Embryonic facial prominence (tissue), 1 donor: Measurements from ENCODE around the gene HSPBP1.

Experiments used
- DNase-seq: peaks from one replicate; pipeline ENCODE4 v3.0.0-alpha.2; 2016; ENCODE audit errors: extremely low spot score

HSPBP1 gene

DNA sequence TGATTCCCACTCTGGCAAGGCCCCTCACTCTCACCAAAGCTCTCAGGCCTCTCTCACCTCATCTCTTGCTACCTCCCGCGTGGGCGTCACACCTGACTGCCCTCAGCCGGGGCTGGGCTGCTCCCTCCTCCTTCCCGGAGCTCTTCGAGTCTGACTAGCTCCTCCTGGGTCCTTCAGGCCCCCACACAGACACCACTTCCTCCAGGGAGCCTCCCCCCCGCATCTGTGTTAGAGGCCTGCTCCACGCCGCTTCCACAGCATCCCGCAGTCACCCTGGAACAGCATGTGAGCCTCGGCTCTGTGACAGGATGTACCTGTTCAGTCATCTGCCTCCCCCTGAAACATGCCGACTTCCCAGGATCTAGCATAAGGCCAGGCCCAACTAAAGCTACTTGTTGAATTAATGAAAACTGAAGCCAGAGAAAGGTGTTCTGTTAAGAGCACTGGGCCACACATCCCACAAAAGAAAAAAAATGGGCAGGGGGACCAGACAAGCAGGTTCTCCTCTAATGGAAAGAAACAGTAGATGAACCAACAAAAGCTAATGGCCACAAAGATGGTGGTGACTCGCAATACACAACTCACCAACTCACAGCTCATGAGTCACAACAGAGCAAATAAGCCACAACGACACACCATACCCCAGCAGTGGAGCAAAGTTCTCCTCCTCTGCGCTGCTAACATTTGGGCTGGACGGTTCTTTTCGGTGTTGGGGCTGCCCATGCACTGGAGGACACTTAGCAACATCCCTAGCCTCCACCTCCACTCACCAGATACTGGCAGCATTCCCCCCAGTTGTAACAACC, 24.1 kb downstream of the HSPBP1 start:
- no peak for DNase-seq

DNA sequence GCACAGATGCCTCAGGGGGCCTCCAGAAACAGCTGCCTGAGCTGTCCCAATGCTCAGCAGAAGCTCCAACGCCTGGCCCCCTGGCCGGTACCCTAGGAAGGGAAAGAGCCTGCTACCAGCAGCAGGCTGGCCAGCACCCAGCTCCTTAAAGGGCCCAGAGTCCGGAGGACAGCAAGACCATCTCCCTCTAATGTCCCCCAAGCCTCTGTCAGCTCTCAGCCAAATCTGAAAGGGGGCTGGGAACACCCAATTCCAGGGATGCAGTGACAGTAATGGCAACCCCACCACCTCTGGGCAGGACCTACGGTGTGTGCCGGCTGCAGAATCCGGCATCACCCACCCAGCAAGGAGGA, 25.3 kb downstream of the HSPBP1 start:
- no peak for DNase-seq

DNA sequence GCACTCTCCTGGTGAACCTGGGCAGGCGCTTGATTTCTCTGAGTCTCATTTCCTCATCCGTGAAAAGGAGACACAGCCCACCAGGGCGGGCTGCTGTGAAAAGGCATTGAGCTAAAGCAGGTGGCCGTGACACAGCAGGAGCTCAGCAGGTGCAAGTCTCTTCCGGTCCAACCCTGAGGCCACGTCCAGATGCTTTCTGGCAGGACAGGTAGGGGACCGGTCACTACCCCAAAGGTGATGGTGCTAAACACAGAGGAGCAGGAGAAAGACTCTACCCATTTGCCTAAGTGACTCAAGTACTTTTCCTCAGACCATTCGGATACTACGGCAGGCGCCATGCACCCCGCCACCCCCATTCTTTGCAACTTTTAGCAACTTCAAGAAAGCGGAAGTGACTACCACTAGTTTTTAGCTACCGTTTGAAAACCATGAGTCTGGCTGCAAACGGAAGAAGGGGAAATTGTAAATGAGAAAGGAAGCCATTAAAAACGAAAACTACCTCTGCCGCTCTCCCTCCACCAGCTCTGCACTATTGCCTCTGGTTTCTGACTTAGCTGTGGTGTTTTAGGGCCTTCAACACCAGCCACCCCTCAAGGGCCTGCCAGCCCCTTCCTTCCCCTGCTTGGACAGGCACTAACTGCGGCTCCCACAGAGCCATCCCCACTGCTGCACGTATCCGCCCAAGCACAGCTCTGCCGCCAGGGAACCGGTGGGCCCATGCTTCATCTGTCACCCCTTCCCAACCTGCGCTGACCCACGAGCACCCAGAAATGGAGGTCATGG, 25.9 kb downstream of the HSPBP1 start:
- no peak for DNase-seq

DNA sequence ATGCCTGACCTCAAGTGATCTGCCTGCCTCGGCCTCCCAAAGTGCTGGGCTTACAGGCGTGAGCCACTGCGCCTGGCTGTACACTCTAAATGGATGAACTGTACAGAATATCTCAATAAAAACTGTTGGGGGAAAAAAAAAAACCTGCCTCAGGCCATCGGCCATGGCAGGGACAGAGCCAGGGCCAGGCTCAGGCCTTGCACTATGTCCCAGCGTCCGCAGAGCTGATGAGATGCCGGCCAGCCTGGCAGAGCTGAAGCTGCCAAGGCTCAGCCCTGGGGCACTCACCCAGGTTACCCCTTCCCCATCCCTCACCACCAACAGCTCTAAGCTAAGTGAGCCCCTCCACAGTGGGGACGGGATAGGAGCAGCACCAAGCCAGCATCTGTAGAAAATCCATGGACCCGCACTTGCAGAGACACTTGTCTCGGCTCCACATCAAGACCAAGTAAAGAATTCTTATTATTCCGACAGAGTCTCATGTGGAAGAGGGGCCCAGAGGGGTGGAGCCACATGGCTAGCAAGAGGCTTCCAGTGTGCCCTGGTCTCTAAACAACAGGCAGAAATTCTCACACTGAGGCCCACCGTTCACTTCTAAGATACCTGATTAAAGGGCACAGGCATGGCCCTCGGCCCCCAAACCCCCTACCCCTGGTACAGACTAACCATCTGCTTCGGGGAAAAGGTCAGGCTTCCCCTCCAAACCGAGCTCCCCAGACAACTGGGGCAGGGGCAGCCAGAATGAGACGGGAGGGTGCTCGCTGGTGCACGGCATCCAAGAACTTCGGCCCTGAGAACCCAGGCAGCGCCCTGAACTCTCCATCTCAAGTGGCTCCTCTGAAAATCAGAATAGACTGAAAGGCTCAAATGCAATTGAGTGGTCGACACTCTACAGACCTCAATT, 26.9 kb downstream of the HSPBP1 start:
- DNase-seq, result no peak

DNA sequence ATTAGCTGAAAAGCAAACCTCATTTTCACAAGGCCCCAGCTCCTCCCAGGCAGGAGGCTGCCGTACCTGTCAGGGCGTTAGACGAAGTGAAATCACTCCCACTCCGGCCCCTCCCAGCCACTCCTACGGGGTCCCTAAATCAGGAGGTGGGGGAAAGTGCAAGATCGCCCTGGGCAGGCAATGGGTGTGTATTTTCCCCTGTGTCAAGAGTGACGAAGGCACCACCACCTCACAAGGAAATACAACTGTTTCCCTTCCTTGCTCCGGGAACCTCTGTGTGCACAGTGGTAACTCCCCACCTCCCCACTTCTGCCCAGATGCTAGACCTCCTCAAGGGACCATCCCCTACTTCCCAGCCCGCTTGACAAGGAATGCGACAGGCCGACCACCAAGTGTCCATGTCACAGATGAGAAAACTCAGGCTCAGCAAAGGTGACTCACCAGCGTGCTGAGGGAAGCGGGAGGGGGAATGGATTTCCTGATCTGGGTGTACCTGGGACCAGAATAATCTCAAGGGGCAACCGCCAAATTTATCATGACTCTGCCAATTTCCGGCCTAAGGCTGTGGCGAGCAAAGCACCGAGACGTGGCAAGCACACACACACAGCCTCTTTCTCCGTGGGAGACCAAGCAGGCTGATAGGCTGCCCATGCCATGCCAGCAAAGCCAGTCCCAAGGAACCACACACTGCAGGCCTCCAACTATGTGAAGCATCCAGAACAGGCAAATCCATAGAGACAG, 28.4 kb downstream of the HSPBP1 start:
- no peak for DNase-seq

DNA sequence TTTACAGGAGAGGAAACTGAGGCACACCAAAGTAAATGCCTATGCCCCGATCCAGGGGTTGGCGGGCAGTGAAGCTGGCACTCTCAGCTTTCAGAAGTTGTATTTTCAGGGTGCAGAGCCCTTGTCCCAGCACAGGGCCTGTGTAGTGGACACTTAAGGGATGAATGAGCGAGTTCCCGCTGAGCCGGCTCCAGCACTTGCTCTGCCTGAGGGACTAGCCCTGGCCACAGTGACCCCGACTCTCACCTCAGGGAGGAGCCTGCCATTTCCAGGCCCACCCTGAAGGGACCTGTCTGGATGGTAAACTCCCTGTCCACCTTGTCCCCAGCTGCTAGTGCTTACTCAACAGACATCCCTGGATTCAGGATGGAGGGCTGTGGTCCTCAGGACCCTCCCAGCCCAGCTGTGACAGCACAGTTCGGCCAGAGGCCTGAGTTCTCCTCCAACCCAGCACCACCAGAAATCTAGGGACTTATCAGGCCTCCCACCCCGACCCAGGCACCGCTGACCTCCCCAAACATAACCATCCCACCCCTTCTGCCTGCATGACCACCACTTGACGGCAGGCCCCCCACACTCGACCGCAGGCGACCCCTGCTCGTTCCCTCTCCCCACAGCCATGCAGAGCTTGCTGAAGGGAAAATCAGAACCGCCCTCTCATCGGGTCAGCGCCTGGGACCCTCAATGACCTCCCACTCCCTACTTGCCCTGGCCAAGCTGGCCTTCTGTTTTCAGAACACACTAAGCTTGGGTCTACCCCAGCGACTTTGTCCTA, 29.5 kb downstream of the HSPBP1 start:
- no peak for DNase-seq

DNA sequence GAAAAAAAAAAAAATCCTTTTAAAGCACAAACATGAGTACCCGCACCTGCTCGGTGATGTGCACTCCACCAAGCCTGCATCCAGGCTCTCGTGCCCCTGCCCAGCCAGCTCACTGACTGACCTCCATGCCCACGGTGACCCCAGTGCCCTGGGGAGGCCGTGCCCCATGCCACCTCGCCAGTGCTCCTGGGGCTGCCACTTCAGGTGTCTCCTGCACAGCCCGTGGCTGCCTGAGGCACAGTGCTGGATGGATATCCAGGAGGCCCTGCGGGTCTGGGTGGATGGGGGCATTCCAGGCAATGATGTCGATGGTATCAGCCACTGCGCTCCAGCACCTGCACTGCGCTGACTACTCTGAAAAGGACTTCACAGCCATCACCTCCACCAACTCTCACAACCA, 30.1 kb downstream of the HSPBP1 start:
- DNase-seq, result no peak

DNA sequence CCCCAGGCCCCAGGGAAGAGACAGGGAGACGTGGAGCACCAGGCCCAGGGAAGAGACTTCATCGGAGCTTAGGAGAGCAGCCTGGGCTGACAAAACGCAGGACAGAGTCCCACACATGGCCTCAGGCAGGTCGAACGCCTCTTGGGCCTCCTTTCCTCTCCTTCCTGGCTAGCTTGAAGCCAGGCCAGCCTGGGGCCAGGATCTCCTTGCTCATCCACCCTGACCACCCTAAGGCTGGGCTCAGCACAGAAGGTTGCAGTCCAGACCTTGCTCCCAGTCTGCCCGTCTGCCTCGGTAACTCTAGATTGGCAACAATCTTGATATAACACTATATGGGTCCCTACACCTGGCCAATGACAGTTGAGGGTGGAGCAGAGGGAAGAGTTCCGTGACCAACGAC, 31.2 kb downstream of the HSPBP1 start:
- DNase-seq, result no peak

DNA sequence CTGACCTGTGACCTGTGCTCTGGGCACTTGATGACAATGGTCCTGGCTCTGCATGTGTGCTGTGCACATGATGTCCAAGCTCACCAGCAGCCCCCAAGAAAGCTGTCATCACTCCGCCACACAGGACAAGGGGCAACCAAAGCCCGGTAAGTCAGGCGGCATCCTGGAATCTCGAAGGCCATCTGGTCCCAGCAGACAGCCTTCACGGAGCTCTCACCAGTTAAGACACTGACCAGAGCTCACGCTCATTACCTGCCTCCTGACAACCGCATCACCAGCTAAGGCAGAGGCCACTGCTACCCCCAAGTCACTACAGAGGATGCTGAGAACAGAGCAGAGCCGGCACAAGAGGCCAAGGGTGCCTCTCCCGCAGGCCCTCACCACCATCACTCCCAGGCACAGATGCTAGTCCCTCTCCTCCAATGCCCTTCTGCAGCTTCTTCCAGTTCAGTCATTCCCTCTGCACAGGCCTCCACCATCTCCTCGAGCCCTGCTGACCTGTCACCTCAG, 31.7 kb downstream of the HSPBP1 start:
- no peak for DNase-seq

DNA sequence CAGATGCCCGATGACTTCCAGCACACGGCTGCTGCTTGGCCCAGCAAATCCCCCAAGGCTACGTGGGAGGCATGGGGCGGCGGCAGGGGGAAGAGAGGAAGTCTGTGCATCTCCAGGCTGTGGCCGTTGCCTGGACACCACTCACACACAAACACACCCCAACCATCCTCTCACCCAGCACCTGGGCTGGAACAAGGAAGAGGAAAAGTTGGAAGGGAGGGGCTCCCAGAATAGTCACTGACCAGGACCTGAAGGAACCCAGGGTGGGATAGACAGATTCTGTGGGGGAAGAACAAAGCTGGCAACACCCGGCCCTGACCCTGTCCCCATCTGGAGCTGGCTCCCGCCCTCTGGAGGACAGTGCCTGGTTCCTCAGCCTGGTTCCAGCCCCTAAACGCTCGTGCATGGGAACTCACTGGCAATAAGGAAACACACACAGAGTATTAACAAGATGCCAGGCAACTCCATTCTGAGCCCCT, 32.2 kb downstream of the HSPBP1 start:
- DNase-seq, result no peak

DNA sequence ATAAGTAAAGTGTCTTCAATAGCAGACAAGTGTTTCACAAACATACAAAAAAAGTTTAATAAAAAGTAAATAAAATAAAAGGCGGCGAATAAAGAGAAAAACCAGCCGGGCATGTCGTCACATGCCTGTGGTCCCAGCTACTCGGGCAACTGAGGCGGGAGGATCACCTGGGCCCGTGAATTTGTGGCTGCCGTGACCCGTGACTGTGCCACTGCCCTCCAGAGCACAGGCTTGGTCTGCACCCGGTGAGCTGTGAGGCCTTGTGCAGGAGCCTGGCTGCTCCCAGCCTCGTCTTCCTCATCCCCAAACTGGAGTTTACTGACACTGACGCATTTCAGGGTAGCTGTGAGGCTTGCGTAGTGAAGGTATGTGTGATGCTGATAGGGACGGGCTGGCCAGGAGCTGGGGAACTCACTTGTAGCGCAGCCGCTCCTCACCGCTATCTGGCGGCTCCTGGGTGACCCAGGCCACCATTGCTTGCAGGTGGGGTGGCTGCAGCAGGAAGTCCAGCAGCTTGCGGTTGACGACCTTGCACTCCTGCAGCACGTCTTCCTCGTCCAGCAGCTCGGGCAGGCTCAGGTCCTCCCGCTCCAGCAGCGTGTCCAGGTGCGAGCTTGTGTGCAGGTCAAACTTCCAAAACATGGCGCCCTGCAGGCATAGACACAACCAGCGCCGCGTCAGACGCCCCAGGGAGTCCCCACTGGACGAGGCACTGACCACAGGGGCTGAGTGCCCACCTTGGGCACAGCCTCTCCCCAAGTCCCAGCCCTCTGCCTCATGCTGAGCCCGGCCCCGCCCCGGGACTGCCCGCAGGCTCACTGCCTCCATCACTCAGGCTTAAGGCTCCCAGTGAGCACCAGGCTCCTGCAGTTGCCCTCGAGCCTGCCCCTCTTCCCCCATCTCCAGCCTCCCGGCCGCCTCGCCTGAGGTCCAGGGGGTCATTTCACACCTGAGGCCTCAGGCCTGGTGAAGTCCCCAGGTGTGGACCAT, 33.2 kb downstream of the HSPBP1 start:
- DNase-seq, result no peak

DNA sequence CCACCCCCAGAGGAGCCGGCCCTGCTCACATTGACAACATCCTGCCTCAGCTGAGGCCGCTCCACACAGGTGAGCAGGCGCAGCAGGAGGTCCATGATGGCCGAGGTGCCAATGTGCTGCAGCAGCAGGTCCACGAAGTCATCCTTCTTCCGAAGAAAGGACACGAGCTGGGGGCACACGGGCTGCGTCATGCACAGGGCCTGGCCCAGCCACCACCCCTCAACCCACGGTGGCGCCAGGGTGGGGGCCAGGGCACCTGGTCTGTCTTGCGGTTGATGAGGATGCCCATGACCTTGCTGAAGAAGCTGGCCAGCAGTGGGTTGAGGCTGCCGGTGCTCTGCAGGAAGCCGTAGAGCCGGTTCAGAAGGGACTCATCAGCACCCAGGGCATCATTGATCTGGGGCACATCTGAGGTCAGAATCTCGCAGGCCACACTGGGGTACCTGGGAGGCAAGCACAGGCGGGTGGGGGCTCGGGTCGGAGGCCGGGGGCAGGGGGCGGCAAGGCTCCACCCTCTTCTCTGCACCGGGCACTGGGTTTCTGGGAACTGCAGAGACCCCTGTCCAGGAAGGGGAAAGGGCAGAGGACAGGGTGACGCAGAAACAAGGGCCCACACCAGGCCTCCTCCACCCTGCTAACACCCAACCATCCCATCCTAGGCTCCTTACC, 34.5 kb downstream of the HSPBP1 start:
- DNase-seq, result no peak

DNA sequence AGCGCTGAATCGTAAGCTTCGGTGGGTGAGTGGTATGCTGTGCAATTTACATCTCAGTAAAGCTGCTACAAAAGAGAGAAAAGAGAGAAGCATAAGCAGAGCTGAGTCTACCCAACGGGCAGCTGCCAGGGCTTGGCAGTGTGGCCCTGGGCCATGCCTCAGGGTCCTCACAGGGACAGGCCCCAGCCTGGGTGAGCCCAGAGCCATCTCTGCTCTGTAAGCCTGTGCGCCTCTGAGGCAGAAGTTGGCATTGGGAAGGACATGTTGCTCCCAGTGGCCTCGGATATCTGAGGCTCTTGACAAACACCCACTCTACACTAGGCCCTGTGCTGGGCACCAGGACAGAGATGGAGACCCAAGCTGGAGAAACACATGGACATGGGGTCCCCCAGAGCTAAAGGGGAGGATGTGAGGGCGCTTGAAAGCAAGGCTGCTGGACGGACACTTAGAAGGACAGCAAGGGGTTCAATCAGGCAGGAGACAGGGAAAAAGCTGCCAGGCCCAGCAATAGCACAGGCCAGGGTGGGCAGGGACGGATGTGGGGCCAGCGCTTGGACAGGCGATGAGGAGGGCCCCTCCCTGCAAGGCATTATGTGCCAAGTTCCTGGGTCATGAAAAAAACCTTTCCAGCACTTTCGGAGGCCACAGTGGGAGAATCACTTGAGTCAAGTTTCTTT, 35.8 kb downstream of the HSPBP1 start:
- DNase-seq, result no peak

DNA sequence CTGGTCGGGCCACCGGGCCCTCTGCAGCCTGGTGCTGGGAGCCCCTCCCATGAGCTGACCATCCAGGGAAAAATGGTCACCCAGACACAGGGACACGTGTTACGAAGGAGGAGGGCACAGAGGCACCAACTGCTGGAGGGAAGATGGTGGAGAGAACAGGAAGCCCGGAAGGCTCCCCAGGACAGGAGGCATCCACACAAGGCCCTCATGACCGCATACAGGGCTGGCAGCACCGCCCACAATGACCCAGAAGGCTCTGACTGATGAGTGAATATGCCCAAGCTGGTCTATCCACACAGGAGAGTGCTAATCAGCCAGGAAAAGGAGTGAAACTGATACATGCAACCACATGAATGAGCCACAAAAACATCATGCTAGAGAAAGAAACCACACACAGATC, 37.4 kb downstream of the HSPBP1 start:
- no peak for DNase-seq

DNA sequence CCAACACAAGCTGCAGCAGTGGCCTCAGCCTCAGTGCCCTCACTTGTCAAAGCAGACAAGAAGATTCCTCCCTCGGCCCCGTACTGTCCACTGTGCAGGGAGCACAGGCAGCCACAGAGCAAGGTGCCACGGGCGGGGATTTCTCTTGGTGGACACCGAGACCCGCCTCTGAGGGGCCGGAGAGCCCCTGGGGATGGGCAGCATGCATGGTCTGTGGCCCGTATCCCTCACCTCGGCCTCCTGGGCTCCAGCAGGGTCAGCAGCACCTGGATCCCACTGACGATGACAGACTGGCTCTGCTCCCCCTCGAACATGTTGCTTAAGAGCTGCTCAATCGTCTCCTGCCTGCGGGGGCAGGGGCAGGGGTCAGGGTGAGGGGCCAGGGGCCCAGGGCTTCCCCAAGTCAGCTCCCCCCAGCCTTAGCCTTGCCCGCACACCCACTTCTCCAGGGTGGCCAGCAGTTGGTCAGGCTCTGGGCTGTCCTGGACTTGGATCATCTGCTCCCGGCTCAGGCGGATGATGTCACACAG, 37.9 kb downstream of the HSPBP1 start:
- no peak for DNase-seq

DNA sequence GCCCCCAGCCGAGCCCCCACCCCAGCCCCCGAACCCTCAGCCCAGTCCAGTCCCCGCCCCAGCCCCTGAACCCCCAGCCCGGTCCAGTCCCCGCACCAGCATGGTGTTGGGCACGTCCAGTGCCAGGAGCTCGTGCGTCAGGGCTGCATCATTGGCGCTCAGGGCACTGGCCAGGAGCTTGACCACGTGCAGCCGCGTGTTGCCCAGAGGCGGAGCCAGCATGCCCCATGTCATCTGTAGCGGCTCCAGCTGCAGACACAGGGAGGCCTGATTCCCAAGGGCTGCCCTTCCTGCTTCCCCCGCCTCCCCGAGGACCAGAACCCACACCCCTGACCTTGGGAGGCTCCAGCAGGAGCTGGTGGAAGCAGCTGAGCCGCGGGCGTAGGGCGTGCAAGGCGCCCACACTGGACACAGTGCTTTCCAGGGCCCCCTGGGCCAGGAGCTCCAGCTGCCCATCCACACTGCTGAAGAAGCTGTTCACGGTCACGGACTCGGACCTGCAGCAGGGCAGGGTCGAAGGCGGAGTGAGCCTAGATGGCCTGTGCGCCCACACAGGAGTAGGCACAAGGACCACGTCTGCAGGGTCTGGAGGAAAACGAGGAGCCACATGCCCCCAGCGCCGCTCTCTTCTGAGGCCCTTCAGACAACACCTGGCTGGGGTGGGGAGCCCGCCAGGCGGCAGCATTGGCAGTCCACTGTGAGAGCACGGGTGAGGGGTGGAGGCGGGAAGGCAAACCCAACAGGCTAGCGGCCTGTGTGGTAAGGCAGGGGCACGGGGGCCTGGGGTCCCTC, 38.6 kb downstream of the HSPBP1 start:
- no peak for DNase-seq

DNA sequence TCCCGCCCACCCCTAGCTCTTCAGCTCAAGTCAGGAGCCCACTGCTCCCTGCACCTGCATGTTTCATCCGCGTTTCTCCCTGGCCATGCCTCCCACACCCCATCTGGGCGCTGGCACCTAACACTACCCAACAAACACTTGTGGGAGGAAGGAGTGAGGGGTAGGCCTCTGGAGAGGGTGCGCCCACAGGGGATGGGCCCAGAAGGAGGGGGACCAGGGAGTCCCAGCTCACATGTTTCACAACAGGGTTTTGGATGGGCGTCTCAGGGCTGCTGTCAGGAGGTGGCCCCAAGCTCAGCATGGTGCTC, 39.2 kb downstream of the HSPBP1 start:
- DNase-seq, result no peak
